HEK293 (cell line): ENCODE results near the gene SIMC1.

Experiments used
- CTCF ChIA-PET: fragments of 350-600 bp; formaldehyde crosslinking; extraction: SDS; loops from one replicate; lab custom pipeline; 2021; ENCODE audit warnings: antibody characterized with exemption; lab: Yijun Ruan, JAX
- POLR2A ChIA-PET: fragments of 300-600 bp; formaldehyde crosslinking; extraction: SDS; loops from one replicate; lab custom pipeline; 2020; ENCODE audit warnings: antibody characterized with exemption, inconsistent platforms; lab: Yijun Ruan, JAX
- H3K27ac ChIP-seq: fragments of 200-500 bp; sonication (Bioruptor generic); 2 replicates; pipeline ENCODE4 v1.5.1; 2014; ENCODE audit warnings: low read depth, low read length, control low read depth, inconsistent platforms; ENCODE audit errors: extremely low read depth
- H3K36me3 ChIP-seq, 2 experiments: fragments of 200-500 bp in 1 of 2; sonication (Bioruptor generic) in 1 of 2; 1 replicate in 1 of 2; 2 replicates in 1 of 2; pipeline ENCODE4 v1.5.1; 2014 to 2017; ENCODE audit warnings: inconsistent platforms in 2 of 2, low read length in 2 of 2; ENCODE audit not compliant: control insufficient read depth in 2 of 2, insufficient read depth in 1 of 2
- H3K4me1 ChIP-seq: fragments of 200-500 bp; sonication (Bioruptor generic); 2 replicates; pipeline ENCODE4 v1.5.1; 2014; ENCODE audit warnings: mild to moderate bottlenecking, low read length, inconsistent platforms; ENCODE audit not compliant: control insufficient read depth, insufficient read depth
- H3K4me3 ChIP-seq: 2 replicates; pipeline ENCODE4 v1.5.1; 2011; ENCODE audit warnings: low read depth, mild to moderate bottlenecking, control low read depth, low read length, moderate library complexity
- H3K9me3 ChIP-seq: fragments of 200-500 bp; sonication (Bioruptor generic); 2 replicates; pipeline ENCODE4 v1.5.1; 2014; ENCODE audit warnings: low read depth, low read length, inconsistent platforms; ENCODE audit not compliant: control insufficient read depth, insufficient read depth
- GFI1B ChIP-seq: fragments of 450-650 bp; formaldehyde crosslinking; IDR thresholded peaks from 2 replicates; pipeline ENCODE4 v1.5.1; 2016; ENCODE audit warnings: missing biosample characterization, missing genetic modification characterization
- HIC1 ChIP-seq: fragments of 450-650 bp; formaldehyde crosslinking; IDR thresholded peaks from 2 replicates; pipeline ENCODE4 v1.5.1; 2016; ENCODE audit warnings: missing biosample characterization, missing genetic modification characterization
- KLF16 ChIP-seq: fragments of 450-650 bp; formaldehyde crosslinking; IDR thresholded peaks from 2 replicates; pipeline ENCODE4 v1.5.1; 2017; ENCODE audit warnings: missing biosample characterization, missing genetic modification characterization
- PRDM1 ChIP-seq: fragments of 450-650 bp; formaldehyde crosslinking; IDR thresholded peaks from 2 replicates; pipeline ENCODE4; 2016; ENCODE audit warnings: missing biosample characterization, missing genetic modification characterization
- PRDM6 ChIP-seq: fragments of 450-650 bp; formaldehyde crosslinking; IDR thresholded peaks from 2 replicates; pipeline ENCODE4 v1.5.1; 2017; ENCODE audit warnings: missing biosample characterization, missing genetic modification characterization
- SP7 ChIP-seq: fragments of 450-650 bp; formaldehyde crosslinking; IDR thresholded peaks from 2 replicates; pipeline ENCODE4 v1.5.1; 2016; ENCODE audit warnings: missing biosample characterization, missing genetic modification characterization
- ZFHX2 ChIP-seq: fragments of 450-650 bp; formaldehyde crosslinking; conservative IDR thresholded peaks from 2 replicates; pipeline ENCODE4 v1.5.1; 2016; ENCODE audit warnings: missing biosample characterization, missing genetic modification characterization
- ZNF121 ChIP-seq: fragments of 450-650 bp; formaldehyde crosslinking; IDR thresholded peaks from 2 replicates; pipeline ENCODE4 v1.5.1; 2016; ENCODE audit warnings: missing biosample characterization, missing genetic modification characterization
- ZNF133 ChIP-seq: fragments of 450-650 bp; formaldehyde crosslinking; IDR thresholded peaks from 2 replicates; pipeline ENCODE4 v1.5.1; 2016; ENCODE audit warnings: missing biosample characterization, missing genetic modification characterization
- ZNF146 ChIP-seq: fragments of 450-650 bp; formaldehyde crosslinking; IDR thresholded peaks from 2 replicates; pipeline ENCODE4 v1.5.1; 2016; ENCODE audit warnings: missing biosample characterization, missing genetic modification characterization
- ZNF292 ChIP-seq: fragments of 450-650 bp; formaldehyde crosslinking; IDR thresholded peaks from 2 replicates; pipeline ENCODE4 v1.5.1; 2016; ENCODE audit warnings: low read depth, missing biosample characterization, missing genetic modification characterization, borderline replicate concordance
- ZNF433 ChIP-seq: fragments of 450-650 bp; formaldehyde crosslinking; IDR thresholded peaks from 2 replicates; pipeline ENCODE4 v1.5.1; 2016; ENCODE audit warnings: missing biosample characterization, missing genetic modification characterization, low read depth
- ZNF530 ChIP-seq: fragments of 450-650 bp; formaldehyde crosslinking; IDR thresholded peaks from 2 replicates; pipeline ENCODE4 v1.5.1; 2016; ENCODE audit warnings: low read depth, missing biosample characterization, missing genetic modification characterization
- ZNF664 ChIP-seq: fragments of 450-650 bp; formaldehyde crosslinking; IDR thresholded peaks from 2 replicates; pipeline ENCODE4 v1.5.1; 2016; ENCODE audit warnings: missing biosample characterization, missing genetic modification characterization
- ZNF792 ChIP-seq: fragments of 450-650 bp; formaldehyde crosslinking; IDR thresholded peaks from 2 replicates; pipeline ENCODE4 v1.5.1; 2016; ENCODE audit warnings: missing biosample characterization, missing genetic modification characterization
- ZSCAN16 ChIP-seq: fragments of 450-650 bp; formaldehyde crosslinking; IDR thresholded peaks from 2 replicates; pipeline ENCODE4 v1.5.1; 2016; ENCODE audit warnings: missing biosample characterization, missing genetic modification characterization
- ZSCAN30 ChIP-seq: fragments of 450-650 bp; IDR thresholded peaks from 2 replicates; pipeline ENCODE4 v1.5.1; 2018; ENCODE audit warnings: missing biosample characterization, mild to moderate bottlenecking, missing genetic modification characterization, moderate library complexity
- TF ChIP-seq, protein P1 (sequence below): fragments of 450-650 bp; formaldehyde crosslinking; IDR thresholded peaks from 2 replicates; pipeline ENCODE4 v1.5.1; 2016; ENCODE audit warnings: missing biosample characterization, missing genetic modification characterization
- TF ChIP-seq, protein P2 (sequence below): IDR thresholded peaks from 2 replicates; pipeline ENCODE4 v1.6.1; 2011; ENCODE audit warnings: mild to moderate bottlenecking, low read depth, low read length, borderline replicate concordance

SIMC1 gene

GRCh38 chr5:176342158-176342483 is 103.9 kb downstream of the SIMC1 start (continued):
- no peak for TF ChIP-seq HIC1
- TF ChIP-seq KLF16, result no peak
- no peak for TF ChIP-seq ZNF530 (tag by site-specific recombination)

DNA sequence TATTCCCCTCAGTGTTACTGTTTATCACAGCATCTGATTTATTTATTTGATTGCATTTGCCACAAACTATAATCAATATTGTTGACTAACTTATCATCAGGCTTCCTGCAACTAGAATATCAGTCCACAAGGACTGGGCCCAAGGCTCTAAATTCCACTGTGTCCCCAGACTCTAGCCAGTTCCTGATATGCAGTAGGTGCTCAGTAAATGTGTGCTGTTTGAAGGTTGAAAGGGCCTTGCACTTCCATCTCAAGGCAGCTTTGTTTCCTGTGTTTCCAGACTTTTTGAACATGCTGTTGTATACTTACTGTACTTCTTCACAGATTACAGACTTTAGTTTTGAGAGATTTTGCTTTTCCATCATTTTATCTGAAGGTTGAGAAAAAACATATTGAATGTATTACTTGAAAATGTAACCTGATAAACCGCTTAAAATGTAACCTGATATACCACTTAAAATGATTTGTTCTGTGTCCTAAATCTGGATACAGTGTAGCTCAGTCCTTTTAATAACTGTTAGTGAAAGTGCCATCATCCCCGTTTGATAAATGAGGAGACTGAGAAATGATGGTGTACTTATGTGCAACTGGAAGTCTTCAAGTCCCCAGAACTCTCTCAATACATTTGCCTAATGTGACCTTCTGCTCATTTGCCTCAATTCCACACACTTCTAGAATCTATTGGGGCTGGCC is 104.7 kb downstream of the SIMC1 start:
- TF ChIP-seq PRDM1 (tag by site-specific recombination) (no peak), ZNF292 (tag by site-specific recombination) (no peak), HIC1 (no peak), ZNF664 (tag by site-specific recombination) (peak; percentile 87), PRDM6 (tag by site-specific recombination) (peak; percentile 83), ZNF121 (tag by site-specific recombination) (no peak), ZSCAN30 (tag by site-specific recombination) (no peak), GFI1B (tag by site-specific recombination) (no peak), SP7 (tag by site-specific recombination) (peak; percentile 47; the same call in 1 of the 2 replicates)
- TF ChIP-seq, protein P1, sequence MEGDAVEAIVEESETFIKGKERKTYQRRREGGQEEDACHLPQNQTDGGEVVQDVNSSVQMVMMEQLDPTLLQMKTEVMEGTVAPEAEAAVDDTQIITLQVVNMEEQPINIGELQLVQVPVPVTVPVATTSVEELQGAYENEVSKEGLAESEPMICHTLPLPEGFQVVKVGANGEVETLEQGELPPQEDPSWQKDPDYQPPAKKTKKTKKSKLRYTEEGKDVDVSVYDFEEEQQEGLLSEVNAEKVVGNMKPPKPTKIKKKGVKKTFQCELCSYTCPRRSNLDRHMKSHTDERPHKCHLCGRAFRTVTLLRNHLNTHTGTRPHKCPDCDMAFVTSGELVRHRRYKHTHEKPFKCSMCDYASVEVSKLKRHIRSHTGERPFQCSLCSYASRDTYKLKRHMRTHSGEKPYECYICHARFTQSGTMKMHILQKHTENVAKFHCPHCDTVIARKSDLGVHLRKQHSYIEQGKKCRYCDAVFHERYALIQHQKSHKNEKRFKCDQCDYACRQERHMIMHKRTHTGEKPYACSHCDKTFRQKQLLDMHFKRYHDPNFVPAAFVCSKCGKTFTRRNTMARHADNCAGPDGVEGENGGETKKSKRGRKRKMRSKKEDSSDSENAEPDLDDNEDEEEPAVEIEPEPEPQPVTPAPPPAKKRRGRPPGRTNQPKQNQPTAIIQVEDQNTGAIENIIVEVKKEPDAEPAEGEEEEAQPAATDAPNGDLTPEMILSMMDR (tag by site-specific recombination), result no peak
- TF ChIP-seq, all 188 proteins: peak for 3
- H3K9me3 ChIP-seq, result no peaks in the 10 kb centered on the region
- H3K36me3 ChIP-seq, result peaks cover 35 to 75% of the 10 kb centered on the region in 2 experiments
- CTCF ChIA-PET, result interaction anchor here (0.6 to 0.7 kb wide), 2 partner anchors 45 to 105 kb away, joined by 3 read pairs; no protein-coding TSS in a partner anchor
- H3K27ac ChIP-seq, result no peak overlapping the region
- no peak overlapping the region for H3K4me3 ChIP-seq
- POLR2A ChIA-PET, result no interaction called here
- no peaks in the 10 kb centered on the region for H3K4me1 ChIP-seq

GRCh38 chr5:176350416-176350815 is 112.2 kb downstream of the SIMC1 start:
- no peak overlapping the region for H3K4me3 ChIP-seq
- H3K4me1 ChIP-seq, result no peaks in the 10 kb centered on the region
- CTCF ChIA-PET, result interaction anchor here (1.5 kb wide), 1 partner anchor 621 kb away, joined by 4 read pairs; no protein-coding TSS in a partner anchor
- POLR2A ChIA-PET, result interaction anchor here (2.5 kb wide), 1 partner anchor 11 kb away, joined by 24 read pairs; the partner anchor contains the start of gene KIAA1191
- no peak overlapping the region for H3K27ac ChIP-seq
- H3K36me3 ChIP-seq, result peaks cover 36 to 98% of the 10 kb centered on the region in 2 experiments
- H3K9me3 ChIP-seq, result no peaks in the 10 kb centered on the region
- TF ChIP-seq, protein P2, sequence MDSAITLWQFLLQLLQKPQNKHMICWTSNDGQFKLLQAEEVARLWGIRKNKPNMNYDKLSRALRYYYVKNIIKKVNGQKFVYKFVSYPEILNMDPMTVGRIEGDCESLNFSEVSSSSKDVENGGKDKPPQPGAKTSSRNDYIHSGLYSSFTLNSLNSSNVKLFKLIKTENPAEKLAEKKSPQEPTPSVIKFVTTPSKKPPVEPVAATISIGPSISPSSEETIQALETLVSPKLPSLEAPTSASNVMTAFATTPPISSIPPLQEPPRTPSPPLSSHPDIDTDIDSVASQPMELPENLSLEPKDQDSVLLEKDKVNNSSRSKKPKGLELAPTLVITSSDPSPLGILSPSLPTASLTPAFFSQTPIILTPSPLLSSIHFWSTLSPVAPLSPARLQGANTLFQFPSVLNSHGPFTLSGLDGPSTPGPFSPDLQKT, result no peak
- TF ChIP-seq HIC1 (no peak), ZNF433 (tag by site-specific recombination) (no peak), ZNF792 (tag by site-specific recombination) (no peak), ZNF133 (no peak), ZFHX2 (tag by site-specific recombination) (no peak), ZNF146 (tag by site-specific recombination) (no peak), KLF16 (no peak), ZSCAN16 (tag by site-specific recombination) (no peak)
